Stimulated activated CD4-positive, alpha-beta T cell treated with anti-CD3 and anti-CD28 coated beads, Interleukin-12 subunit alpha, Interleukin-12 subunit beta, amount 100 ng/mL, for 24 hours (primary cell): ENCODE data around the gene IL33.

ENCODE experiments used
- DNase-seq, 2 experiments: peaks; one replicate each; pipeline ENCODE4 v3.0.0-alpha.2; 2020; ENCODE audit warnings: low read depth in 2 of 2

The IL33 gene

GRCh38 chr9:6216951-6217350 is 1.3 kb downstream of the IL33 start:
- no peak for DNase-seq

GRCh38 chr9:6218099-6218502 is 2.5 kb downstream of the IL33 start:
- DNase-seq = no peak

GRCh38 chr9:6219040-6219439 is 3.4 kb downstream of the IL33 start:
- DNase-seq = no peak

- no peak for DNase-seq
Observed at GRCh38 chr9:6219981-6220380, 4.4 kb downstream of the IL33 start.

GRCh38 chr9:6224393-6225154 is 9.0 kb downstream of the IL33 start:
- no peak for DNase-seq

- DNase-seq = no peak
Observed at GRCh38 chr9:6226696-6227095, 11.1 kb downstream of the IL33 start.

GRCh38 chr9:6229186-6229585 is 13.6 kb downstream of the IL33 start:
- DNase-seq = no peak

- no peak for DNase-seq
Observed at GRCh38 chr9:6229619-6230018, 14.0 kb downstream of the IL33 start.

- DNase-seq = no peak
Observed at GRCh38 chr9:6230037-6230780, 14.6 kb downstream of the IL33 start.

- DNase-seq = no peak
Observed at GRCh38 chr9:6232336-6232945, 16.8 kb downstream of the IL33 start.

GRCh38 chr9:6234014-6234413 is 18.4 kb downstream of the IL33 start:
- no peak for DNase-seq

- no peak for DNase-seq
Observed at GRCh38 chr9:6237267-6237666, 21.7 kb downstream of the IL33 start.

- no peak for DNase-seq
Observed at GRCh38 chr9:6239048-6239461, 23.4 kb downstream of the IL33 start.

- DNase-seq = no peak
Observed at GRCh38 chr9:6239694-6240093, 24.1 kb downstream of the IL33 start.

- DNase-seq = peak in 1 of 2 experiments; percentile 7
Observed at GRCh38 chr9:6243746-6244145, 28.1 kb downstream of the IL33 start.

- no peak for DNase-seq
Observed at GRCh38 chr9:6247266-6247665, 31.7 kb downstream of the IL33 start.

GRCh38 chr9:6268826-6269397 is 53.3 kb downstream of the IL33 start:
- no peak for DNase-seq

- DNase-seq = no peak
Observed at GRCh38 chr9:6270896-6271295, 55.3 kb downstream of the IL33 start.

- DNase-seq = no peak
Observed at GRCh38 chr9:6271508-6272228, 56.1 kb downstream of the IL33 start.

- no peak for DNase-seq
Observed at GRCh38 chr9:6272229-6272598, 56.6 kb downstream of the IL33 start.

- DNase-seq = no peak
Observed at GRCh38 chr9:6277417-6277816, 61.8 kb downstream of the IL33 start.

GRCh38 chr9:6301858-6302257 is 86.3 kb downstream of the IL33 start:
- DNase-seq = no peak
